ENCODE results near the gene ZDHHC3. TPM values are rescaled to one million over a fixed set of nuclear protein-coding genes. Genes with fewer than 3 reads are reported as not detected.

The ZDHHC3 gene
- total and polyA plus RNA-seq, 2 experiments from 2014 or later, result 43.8 to 50.2 TPM

DNA sequence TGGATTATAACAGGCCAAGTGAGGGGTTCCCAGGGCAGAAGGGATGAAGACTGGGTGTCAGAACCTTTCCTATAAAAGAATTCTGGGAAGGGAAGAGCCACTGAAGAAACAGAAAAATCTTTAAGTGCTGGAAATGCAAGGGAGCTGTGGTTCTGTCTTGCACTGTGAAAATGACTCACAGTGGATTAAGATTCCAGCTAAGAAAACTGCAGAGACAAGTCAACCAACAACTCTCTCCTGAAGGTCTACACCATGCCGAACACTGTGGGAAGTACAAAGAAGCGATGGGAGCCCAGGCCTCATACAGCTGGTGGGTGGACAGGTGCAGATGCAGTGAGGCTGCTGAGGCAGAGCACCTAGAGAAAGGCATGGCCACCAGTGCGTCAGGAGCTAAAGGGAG is 27.7 kb downstream of the ZDHHC3 start:
- Histone ChIP-seq H3K4me1 (ENCODE audit: low read depth) (peaks cover 4% of the 10 kb centered on the region), H3K27ac (no peak overlapping the region), H3K27me3 (no peaks in the 10 kb centered on the region), H3K4me3 (no peak overlapping the region), H3K36me3 (peaks cover 3% of the 10 kb centered on the region), H3K9me3 (ENCODE audit: low read depth) (no peaks in the 10 kb centered on the region)
- DNase-seq (ENCODE audit: low read depth in 1 of 2, low spot score in 1 of 2), result no peak
- no peak for TF ChIP-seq CTCF (IDR thresholded peaks at IDR 0.05; ENCODE audit: low read depth, low read length)

- H3K27ac ChIP-seq, result no peak overlapping the region
- no peaks in the 10 kb centered on the region for H3K27me3 ChIP-seq
- TF ChIP-seq CTCF (IDR thresholded peaks at IDR 0.05; ENCODE audit: low read depth, low read length), result no peak
- H3K4me1 ChIP-seq (ENCODE audit: low read depth), result peaks cover 17% of the 10 kb centered on the region
- peaks cover 15% of the 10 kb centered on the region for H3K36me3 ChIP-seq
- H3K9me3 ChIP-seq (ENCODE audit: low read depth), result no peaks in the 10 kb centered on the region
- DNase-seq (ENCODE audit: low read depth in 1 of 2, low spot score in 1 of 2), result peak in 1 of 2 donors; percentile 7
- H3K4me3 ChIP-seq, result no peak overlapping the region
Measured at GRCh38 chr3:44942202-44942921, 33.6 kb downstream of the ZDHHC3 start.

DNA sequence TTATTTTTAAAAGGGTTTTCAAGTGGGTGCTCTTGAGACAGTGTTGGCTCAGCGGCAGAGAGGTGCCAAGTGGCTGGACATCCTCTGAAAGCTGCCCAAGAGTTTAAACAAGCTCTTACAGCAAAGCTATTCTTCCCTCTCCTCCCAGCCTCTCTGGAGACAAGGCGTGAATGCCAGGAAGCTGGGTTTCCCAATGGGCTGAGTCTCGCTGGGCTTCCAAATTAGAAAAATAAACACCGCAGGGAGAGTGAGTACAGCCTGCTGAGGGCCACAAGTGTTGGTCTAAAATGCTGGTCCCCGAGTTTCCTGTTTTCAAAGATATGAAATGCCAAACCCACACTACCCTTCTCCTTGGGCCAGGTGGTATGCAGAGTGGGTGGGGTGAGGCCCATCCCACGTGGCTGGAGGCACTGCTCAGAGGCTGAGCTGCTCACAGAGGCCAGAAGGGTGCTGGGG is 36.4 kb downstream of the ZDHHC3 start:
- Histone ChIP-seq H3K36me3 (peaks cover 15% of the 10 kb centered on the region), H3K27me3 (no peaks in the 10 kb centered on the region)
- no peak for TF ChIP-seq CTCF (IDR thresholded peaks at IDR 0.05; ENCODE audit: low read depth, low read length)

GRCh38 chr3:44932986-44933944 is 42.7 kb downstream of the ZDHHC3 start:
- no peaks in the 10 kb centered on the region for H3K9me3 ChIP-seq (ENCODE audit: low read depth)
- H3K27ac ChIP-seq, result no peak overlapping the region
- H3K27me3 ChIP-seq, result no peaks in the 10 kb centered on the region
- DNase-seq (ENCODE audit: low read depth in 1 of 2, low spot score in 1 of 2), result no peak
- no peak overlapping the region for H3K4me3 ChIP-seq
- no peak for TF ChIP-seq CTCF (IDR thresholded peaks at IDR 0.05; ENCODE audit: low read depth, low read length)
- H3K36me3 ChIP-seq, result peaks cover 6% of the 10 kb centered on the region
- H3K4me1 ChIP-seq (ENCODE audit: low read depth), result no peaks in the 10 kb centered on the region

More for the DNA sequence above, 36.4 kb downstream of the ZDHHC3 start:
- DNase-seq (ENCODE audit: low read depth in 1 of 2, low spot score in 1 of 2), result peak; percentile 32 to 71
- Histone ChIP-seq H3K27ac (no peak overlapping the region), H3K4me1 (ENCODE audit: low read depth) (peaks cover 14% of the 10 kb centered on the region), H3K4me3 (no peak overlapping the region), H3K9me3 (ENCODE audit: low read depth) (no peaks in the 10 kb centered on the region)

DNA sequence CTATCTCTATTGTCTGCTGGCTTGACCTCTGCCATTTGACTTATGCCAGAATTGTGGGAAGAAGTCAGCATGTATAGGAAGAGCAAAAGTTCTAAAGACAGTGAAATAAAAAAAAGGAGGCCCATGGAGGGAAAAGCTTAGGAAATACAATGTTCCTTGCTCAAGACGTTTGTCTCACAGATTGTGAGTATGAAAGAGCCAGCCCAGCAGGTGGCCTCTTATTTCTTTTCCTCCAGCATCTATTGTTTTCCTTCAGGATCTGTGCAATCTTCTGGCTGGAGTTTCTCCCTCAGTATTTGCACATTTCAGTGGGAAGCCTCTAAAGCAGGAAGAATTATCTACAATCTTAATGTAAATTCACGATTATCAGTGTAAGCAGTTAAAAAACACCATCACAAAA is 43.7 kb downstream of the ZDHHC3 start:
- DNase-seq (ENCODE audit: low read depth in 1 of 2, low spot score in 1 of 2), result no peak
- Histone ChIP-seq H3K9me3 (ENCODE audit: low read depth) (no peaks in the 10 kb centered on the region), H3K27me3 (no peaks in the 10 kb centered on the region), H3K4me1 (ENCODE audit: low read depth) (peaks cover 5% of the 10 kb centered on the region), H3K4me3 (no peak overlapping the region), H3K27ac (no peak overlapping the region), H3K36me3 (peaks cover 4% of the 10 kb centered on the region)
- no peak for TF ChIP-seq CTCF (IDR thresholded peaks at IDR 0.05; ENCODE audit: low read depth, low read length)

Data from cardiac muscle cell (in vitro differentiated cells and primary cell).